ENCODE data around the gene IFNA5. TPM values are rescaled to one million over a fixed set of nuclear protein-coding genes. Genes with fewer than 3 reads are reported as not detected.

The IFNA5 gene
- total and polyA plus RNA-seq, 2 of the 13 experiments (the other 11 are each of a cell fraction or from before 2014, with no cell fraction given), result not detected

DNA sequence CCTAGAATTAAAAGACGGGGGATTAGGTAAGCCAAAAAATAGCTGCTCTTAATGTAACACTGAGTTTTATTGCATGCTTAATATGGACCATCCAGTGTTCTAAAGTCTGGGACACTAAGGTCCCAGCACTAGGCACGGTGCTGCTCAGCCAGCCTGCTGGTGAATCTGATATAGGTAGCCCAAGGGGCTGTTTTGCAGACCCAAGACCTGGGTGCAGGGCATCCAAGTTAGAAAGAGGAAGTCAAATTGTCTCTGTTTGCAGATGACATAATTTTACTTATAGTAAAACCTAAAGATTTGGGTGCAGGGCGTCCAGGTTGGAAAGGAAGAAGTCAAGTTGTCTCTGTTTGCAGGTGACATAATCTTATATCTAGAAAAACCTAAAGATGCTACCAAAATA lies 17.8 kb downstream of the IFNA5 start:
- H3K79me2 ChIP-seq (ENCODE audit: insufficient read depth, low read length), result no peaks in the 10 kb centered on the region
- no peak for DNase-seq (ENCODE audit: low spot score)
- in situ Hi-C loops (cut with HindIII; ENCODE audit: extremely low pct_ligation_motif_present, low pct_unique_long_range_greater_than_20kb) (no loop called here), intact Hi-C loops (cut with micrococcal nuclease; ENCODE audit: unreplicated experiment) (no loop called here)
- H3K9me3 ChIP-seq (ENCODE audit: low read length), result no peaks in the 10 kb centered on the region
- no peak overlapping the region for H2AFZ ChIP-seq (ENCODE audit: low read length)
- no peak overlapping the region for H3K4me3 ChIP-seq (replicated peaks in 1 of 3; ENCODE audit: insufficient read depth in 1 of 3, low read depth in 2 of 3, low read length in 3 of 3)
- FAIRE-seq, result no peak
- BruUV-seq (replicated peaks), result no TSS peak
- H3K27ac ChIP-seq (ENCODE audit: extremely low read length, insufficient read depth, low read length), result no peak overlapping the region
- ChIA-PET CTCF (ENCODE audit: low intra/inter-chr PET ratio, low total read pairs) (no interaction called here), POLR2A (no interaction called here)
- H4K20me1 ChIP-seq (ENCODE audit: insufficient read depth, low read length), result no peaks in the 10 kb centered on the region
- H3K36me3 ChIP-seq (replicated peaks in 1 of 2; ENCODE audit: control insufficient read depth in 1 of 2, insufficient read depth in 2 of 2, low read length in 2 of 2), result no peaks in the 10 kb centered on the region
- H3K4me1 ChIP-seq (ENCODE audit: insufficient read depth, low read length), result no peaks in the 10 kb centered on the region
- no peak overlapping the region for H3K4me2 ChIP-seq (ENCODE audit: low read depth, low read length)
- no peak overlapping the region for H3K9ac ChIP-seq (ENCODE audit: insufficient read depth, low read depth, low read length)
- no peak for ATAC-seq
- no peaks in the 10 kb centered on the region for H3K27me3 ChIP-seq (ENCODE audit: control insufficient read depth in 1 of 2, insufficient read depth in 2 of 2, low read length in 2 of 2)
- 2% methylated on average over 3 of the region's 3 CpGs for WGBS (ENCODE audit: low lambda C conversion rate)
- TF ChIP-seq, protein P1, sequence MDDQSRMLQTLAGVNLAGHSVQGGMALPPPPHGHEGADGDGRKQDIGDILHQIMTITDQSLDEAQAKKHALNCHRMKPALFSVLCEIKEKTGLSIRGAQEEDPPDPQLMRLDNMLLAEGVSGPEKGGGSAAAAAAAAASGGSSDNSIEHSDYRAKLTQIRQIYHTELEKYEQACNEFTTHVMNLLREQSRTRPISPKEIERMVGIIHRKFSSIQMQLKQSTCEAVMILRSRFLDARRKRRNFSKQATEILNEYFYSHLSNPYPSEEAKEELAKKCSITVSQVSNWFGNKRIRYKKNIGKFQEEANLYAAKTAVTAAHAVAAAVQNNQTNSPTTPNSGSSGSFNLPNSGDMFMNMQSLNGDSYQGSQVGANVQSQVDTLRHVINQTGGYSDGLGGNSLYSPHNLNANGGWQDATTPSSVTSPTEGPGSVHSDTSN (CRISPR knock-in tag; IDR thresholded peaks at IDR 0.05; ENCODE audit: borderline replicate concordance), result no peak
- TF ChIP-seq ZNF781 (CRISPR knock-in tag; IDR thresholded peaks at IDR 0.05; ENCODE audit: borderline replicate concordance, not compliant biosample characterization) (no peak), DNMT1 (CRISPR knock-in tag; IDR thresholded peaks at IDR 0.05) (no peak), NR2F6 (IDR thresholded peaks at IDR 0.05) (no peak), NR2F6 (CRISPR knock-in tag; IDR thresholded peaks at IDR 0.05) (no peak), SALL2 (CRISPR knock-in tag; IDR thresholded peaks at IDR 0.05) (no peak), ZSCAN30 (CRISPR knock-in tag; IDR thresholded peaks at IDR 0.05) (no peak), CEBPB (IDR thresholded peaks at IDR 0.05; ENCODE audit: borderline replicate concordance, low read depth, low read length) (no peak), SP1 (IDR thresholded peaks at IDR 0.05) (no peak), SP1 (CRISPR knock-in tag; IDR thresholded peaks at IDR 0.05) (no peak), TCF7 (IDR thresholded peaks at IDR 0.05; ENCODE audit: low read depth) (no peak), ZNF207 (IDR thresholded peaks at IDR 0.05; ENCODE audit: borderline replicate concordance) (no peak), CENPT (CRISPR knock-in tag; IDR thresholded peaks at IDR 0.05; ENCODE audit: low read depth) (no peak), PAF1 (CRISPR knock-in tag; IDR thresholded peaks at IDR 0.05) (no peak), ONECUT2 (CRISPR knock-in tag; IDR thresholded peaks at IDR 0.05) (no peak)
- TF ChIP-seq, protein P2, sequence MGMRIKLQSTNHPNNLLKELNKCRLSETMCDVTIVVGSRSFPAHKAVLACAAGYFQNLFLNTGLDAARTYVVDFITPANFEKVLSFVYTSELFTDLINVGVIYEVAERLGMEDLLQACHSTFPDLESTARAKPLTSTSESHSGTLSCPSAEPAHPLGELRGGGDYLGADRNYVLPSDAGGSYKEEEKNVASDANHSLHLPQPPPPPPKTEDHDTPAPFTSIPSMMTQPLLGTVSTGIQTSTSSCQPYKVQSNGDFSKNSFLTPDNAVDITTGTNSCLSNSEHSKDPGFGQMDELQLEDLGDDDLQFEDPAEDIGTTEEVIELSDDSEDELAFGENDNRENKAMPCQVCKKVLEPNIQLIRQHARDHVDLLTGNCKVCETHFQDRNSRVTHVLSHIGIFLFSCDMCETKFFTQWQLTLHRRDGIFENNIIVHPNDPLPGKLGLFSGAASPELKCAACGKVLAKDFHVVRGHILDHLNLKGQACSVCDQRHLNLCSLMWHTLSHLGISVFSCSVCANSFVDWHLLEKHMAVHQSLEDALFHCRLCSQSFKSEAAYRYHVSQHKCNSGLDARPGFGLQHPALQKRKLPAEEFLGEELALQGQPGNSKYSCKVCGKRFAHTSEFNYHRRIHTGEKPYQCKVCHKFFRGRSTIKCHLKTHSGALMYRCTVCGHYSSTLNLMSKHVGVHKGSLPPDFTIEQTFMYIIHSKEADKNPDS (CRISPR knock-in tag; IDR thresholded peaks at IDR 0.05), result no peak
- TF ChIP-seq, protein P3, sequence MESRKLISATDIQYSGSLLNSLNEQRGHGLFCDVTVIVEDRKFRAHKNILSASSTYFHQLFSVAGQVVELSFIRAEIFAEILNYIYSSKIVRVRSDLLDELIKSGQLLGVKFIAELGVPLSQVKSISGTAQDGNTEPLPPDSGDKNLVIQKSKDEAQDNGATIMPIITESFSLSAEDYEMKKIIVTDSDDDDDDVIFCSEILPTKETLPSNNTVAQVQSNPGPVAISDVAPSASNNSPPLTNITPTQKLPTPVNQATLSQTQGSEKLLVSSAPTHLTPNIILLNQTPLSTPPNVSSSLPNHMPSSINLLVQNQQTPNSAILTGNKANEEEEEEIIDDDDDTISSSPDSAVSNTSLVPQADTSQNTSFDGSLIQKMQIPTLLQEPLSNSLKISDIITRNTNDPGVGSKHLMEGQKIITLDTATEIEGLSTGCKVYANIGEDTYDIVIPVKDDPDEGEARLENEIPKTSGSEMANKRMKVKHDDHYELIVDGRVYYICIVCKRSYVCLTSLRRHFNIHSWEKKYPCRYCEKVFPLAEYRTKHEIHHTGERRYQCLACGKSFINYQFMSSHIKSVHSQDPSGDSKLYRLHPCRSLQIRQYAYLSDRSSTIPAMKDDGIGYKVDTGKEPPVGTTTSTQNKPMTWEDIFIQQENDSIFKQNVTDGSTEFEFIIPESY (CRISPR knock-in tag; IDR thresholded peaks at IDR 0.05), result no peak
- TF ChIP-seq, protein P4, sequence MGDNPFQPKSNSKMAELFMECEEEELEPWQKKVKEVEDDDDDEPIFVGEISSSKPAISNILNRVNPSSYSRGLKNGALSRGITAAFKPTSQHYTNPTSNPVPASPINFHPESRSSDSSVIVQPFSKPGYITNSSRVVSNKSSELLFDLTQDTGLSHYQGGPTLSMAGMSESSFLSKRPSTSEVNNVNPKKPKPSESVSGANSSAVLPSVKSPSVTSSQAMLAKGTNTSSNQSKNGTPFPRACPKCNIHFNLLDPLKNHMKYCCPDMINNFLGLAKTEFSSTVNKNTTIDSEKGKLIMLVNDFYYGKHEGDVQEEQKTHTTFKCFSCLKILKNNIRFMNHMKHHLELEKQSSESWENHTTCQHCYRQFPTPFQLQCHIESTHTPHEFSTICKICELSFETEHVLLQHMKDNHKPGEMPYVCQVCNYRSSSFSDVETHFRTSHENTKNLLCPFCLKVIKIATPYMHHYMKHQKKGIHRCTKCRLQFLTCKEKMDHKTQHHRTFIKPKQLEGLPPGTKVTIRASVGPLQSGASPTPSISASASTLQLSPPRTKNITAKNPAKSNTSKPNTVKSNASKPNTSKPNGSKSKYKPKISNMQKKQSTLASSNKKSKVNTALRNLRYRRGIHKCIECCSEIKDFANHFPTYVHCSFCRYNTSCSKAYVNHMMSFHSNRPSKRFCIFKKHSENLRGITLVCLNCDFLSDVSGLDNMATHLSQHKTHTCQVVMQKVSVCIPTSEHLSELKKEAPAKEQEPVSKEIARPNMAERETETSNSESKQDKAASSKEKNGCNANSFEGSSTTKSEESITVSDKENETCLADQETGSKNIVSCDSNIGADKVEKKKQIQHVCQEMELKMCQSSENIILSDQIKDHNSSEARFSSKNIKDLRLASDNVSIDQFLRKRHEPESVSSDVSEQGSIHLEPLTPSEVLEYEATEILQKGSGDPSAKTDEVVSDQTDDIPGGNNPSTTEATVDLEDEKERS (CRISPR knock-in tag; IDR thresholded peaks at IDR 0.05), result no peak

All from HepG2 (cell line).